NCI-H510A (cell line): ENCODE data around the gene SORL1.

ENCODE experiments used
- DNase-seq: peaks from one replicate; lab custom pipeline; 2025; lab: John Stamatoyannopoulos, UW

Gene SORL1

DNA sequence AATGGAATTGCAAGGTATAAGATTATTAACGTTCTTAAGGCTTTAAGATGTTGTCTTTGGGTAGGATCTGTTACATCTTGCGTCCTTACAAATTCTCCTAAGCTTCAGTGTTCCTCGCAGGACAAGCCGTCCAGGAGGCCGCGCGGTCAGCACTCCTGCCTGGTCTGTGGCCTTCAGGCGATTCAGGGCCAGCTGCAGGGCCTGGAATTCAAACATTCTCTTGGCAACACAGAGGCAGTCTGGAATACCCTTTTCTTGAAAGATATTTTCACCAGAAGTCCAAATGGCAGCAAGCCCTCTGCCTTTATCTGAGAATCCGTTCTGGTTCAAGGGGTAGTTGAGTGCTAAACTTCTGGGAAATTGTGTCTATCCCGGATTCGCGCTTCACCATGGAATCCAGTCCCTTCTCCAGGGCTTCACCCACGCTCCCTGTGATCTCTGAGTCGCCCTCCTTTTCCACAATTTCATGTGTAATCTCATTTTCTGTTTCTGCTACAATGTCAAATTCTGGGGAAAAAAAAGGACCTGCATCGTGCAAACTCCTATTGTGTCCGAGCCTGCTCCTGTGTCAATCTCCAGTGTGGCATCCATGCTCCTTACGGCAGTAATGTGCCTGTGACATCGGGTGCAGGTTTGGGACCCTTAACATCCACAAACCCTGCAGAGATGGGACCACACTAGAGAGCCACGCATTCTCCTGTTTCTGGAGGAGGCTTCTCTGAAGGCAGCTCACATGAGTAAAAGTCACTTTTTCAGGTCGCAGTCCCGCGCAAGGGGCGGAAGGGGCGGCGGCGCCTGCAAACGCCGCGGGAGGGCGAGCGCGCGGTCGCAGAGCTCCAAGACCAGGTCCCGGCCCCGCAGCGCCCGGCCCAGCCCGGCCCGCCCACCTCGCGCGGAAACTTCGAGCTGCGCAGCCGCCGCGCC lies 25.4 kb upstream of the SORL1 start:
- no peak for DNase-seq

DNA sequence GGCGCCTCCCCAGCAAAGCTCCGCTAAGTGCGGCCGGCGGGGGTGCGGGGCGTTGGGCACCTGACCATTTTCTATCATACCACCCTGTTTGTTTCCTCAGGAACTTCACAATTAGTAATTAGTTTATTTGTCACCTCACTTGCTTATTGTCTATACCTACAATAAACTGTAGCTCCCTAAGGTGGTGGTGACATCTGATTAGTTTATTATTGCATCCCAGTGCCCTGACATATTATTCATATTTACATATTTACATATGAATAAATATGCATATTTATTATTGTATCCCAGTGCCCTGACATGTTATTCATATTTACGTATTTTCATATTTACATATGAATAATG lies 24.7 kb upstream of the SORL1 start:
- no peak for DNase-seq

GRCh38 chr11:121429556-121429955 lies 22.6 kb upstream of the SORL1 start:
- no peak for DNase-seq

GRCh38 chr11:121431820-121432526 lies 20.1 kb upstream of the SORL1 start:
- no peak for DNase-seq

GRCh38 chr11:121435132-121435531 lies 17.0 kb upstream of the SORL1 start:
- DNase-seq: no peak

DNA sequence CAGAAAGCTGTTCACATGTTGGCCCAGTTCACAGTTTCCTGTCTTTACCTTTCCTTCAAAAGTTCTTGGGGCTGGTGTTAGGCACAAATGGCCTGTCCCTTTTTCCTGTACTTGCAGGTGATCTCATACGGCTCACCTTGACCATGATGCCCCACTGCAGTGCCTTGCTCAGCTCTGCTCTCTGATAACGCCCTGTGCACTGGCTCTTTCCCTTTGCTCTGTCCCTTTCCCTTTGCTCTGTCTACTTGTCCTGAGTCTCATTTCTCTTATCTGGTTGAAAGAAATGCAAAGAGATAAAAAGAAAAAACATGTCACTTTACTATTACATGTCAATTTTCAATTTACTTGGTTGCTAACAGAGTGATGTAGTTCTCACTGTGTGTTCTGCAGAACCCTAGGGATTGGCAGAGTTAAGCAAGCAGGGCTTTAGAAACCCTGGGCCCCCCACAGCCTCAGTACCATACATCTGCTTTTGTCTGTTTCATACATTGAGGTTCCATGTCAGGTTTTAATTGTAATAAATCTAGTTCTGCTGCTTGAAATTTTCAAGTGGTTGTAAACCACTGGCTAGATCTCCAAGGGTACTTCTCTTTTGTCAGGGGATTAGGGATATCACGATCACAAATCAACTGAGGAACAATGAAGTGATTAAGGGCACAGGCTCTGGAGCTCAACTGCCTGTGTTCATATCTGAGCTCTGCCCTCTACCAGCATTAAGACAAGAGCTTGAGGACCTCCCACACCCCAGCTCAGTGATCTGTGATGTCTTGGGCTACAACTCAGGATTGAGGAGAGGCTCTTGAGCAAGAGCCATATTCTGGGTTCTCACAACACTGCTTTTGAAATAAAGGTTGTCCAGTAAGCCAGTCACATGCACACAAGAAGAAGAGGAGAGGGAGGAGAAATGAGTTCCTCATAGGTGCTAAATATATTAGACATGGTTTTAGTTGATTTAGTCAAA lies 16.3 kb upstream of the SORL1 start:
- DNase-seq: no peak

DNA sequence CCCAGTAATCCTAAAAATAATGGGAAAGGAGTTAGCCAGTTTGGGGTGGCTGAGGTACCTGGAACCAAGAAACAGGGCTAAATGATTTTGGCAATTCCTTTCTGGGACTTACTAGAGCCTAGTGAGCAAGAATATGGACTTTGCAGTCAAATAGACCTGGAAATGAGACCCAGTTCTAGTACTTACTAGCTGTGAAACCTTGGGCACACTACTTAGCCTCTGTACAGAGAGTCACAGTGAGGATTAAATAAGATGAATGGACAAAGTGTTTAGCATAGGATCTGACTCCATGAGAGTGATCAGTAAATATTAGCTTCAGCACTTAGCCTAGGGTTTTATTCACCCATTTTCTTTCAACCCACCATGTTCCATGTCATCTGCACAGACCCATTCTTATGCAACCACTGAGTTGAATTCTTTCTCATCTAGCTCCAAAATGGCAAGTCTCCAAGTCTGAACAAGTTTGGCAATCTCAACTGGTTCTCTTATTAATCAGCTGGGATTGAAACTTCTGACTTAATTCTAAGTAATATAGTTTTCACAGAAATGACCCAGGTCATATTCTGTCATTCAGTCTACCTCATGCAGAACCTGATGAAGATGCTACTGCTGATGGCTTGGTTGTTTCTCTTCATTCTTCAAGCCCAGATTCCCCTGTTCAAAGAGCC lies 15.0 kb upstream of the SORL1 start:
- DNase-seq: no peak

- DNase-seq: no peak
Observed at GRCh38 chr11:121437686-121438078, 14.4 kb upstream of the SORL1 start.

- no peak for DNase-seq
Observed at GRCh38 chr11:121439337-121439736, 12.8 kb upstream of the SORL1 start.

- DNase-seq: no peak
Observed at GRCh38 chr11:121439759-121440158, 12.4 kb upstream of the SORL1 start.

DNA sequence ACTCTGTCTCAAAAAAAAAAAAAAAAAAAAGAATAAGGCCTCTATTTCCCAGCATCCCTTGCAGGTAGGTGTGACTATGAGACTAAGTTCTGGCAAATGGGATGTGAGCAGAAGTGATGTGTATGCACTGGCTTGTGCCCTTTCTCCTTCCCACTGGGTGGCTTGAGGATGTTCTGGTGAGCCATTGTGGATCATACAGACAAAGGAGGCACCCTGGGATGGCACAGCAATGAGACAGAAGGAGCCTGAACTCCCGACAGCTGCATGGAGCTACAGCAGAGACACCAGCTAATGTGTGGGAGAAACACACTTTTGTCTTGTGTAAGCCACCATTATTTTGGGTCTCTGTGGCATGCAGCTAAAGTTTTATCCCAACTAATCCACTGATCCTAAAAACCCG lies 10.6 kb upstream of the SORL1 start:
- DNase-seq: no peak

- DNase-seq: no peak
Observed at GRCh38 chr11:121443688-121444275, 8.3 kb upstream of the SORL1 start.

- DNase-seq: no peak
Observed at GRCh38 chr11:121444526-121444925, 7.6 kb upstream of the SORL1 start.

DNA sequence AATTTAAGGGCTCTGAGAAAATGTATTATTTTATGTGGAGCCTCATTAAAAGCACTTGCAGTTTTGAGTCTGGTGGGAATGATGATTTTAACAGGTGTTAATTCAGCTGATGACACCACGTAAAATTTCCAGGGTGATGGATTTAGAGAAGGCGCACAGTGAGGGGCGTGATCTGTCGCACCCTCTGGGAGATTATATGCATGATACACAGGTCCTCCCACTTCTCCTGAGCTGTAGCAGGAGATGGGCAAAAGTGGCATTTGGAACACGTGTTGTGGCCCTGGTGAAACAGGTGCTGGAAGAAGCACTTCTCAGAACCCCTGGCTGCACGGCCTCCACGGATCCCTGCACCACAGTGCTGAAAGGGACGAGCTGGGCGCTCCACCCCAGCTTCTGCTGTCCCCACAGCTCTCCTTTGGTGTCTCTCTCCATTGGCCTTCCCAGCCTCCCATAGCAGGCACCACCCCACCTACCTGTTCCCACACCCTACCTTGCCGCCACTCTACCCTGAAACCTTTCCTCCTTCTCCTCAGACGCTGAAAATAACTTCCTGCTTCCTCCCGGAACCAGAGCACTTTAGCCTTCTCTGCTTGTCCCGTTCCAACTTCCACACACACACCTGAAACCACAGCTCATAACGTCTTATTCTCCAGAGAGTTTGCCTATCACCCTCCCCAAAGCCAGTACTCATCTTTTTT lies 6.9 kb upstream of the SORL1 start:
- DNase-seq: no peak

DNA sequence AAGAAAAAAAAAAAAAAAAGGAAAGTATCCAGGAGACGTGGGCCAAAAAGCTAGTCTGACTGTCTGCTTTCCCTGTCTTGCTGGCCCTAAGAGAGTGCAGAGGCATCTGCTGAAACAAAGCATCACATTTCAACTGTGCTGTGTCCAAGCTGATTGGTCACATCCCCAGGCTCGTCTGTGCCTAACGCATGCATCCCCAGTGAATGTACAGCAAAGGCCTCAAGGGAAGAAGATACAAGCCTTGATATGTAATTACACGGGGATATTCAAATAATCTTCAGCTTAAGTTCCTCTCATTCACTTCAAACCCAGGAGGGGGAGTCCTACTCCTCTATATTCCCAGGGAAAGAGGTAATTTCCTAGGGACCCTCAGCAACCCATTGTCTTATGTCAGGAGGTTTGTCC lies 5.4 kb upstream of the SORL1 start:
- DNase-seq: no peak

DNA sequence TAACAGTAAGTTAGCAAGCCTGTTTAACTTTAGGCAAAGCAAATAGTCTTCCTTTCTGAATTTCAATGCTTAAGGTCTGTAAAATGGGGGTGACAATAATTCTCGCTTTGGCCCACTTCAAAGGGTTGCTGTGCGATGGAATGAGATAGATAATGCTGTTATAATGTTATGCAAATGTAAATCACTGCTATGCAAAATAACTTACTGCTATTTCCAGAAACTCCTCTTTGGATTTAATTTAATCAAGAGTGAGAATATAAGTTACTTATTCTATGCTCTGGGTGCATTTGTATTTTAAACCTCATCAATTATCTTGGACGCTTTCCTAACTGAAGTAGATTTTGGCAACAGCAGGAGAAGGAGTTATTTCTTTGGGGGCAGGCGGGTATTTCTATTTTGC lies 4.1 kb upstream of the SORL1 start:
- no peak for DNase-seq

DNA sequence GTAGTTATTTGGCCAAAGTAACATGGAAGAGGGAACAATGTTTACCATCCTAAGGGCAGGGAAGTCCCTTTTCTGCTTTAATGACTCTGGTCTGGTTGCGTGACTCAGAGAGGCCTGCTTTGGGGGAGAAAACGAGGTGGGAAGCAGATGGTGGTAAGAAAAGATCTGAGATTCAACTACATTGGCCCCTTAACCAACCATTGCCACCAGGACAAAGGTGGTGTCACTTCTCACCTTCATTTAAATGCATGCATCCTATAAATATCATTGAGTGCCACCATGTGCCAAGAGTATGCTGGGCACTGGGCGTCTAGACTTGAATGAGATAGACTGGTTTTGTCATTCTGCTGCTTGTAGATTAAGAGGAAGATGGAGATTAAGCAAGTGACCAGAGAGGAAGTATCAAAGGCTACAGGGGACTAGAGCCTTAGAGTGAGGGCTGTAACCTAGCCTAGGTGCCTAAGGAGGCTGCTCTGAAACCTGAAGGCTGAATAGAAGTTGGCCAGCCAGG lies 3.6 kb upstream of the SORL1 start:
- DNase-seq: no peak

- no peak for DNase-seq
Observed at GRCh38 chr11:121449123-121449522, 3.0 kb upstream of the SORL1 start.

GRCh38 chr11:121449626-121450025 lies 2.5 kb upstream of the SORL1 start:
- DNase-seq: no peak

DNA sequence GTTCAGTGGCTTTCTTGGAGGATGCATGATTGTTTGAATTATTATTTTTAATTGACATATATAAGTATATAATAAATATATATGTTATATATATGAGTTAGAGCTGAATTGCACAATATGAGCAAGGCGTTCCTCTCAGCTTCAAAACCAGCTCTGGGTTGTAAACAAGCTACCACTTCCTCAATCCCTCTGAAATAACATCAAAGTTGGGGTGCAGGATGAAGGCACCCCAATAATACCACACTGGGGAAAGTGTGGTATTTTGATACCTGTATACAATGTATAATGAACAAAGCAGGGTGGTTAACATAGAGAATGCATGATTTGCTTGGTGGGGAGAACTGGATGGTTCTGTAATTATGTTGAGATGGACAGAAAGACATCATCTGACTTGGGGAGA lies 1.7 kb upstream of the SORL1 start:
- no peak for DNase-seq
